Loucy (cell line): ENCODE results near the gene ALG8.

Experiments used
- EZH2phosphoT487 ChIP-seq: fragments of 200-600 bp; IDR thresholded peaks from 2 replicates; pipeline ENCODE4 v1.6.1; 2018; ENCODE audit warnings: antibody characterized with exemption, mild to moderate bottlenecking, moderate library complexity, borderline replicate concordance
- TF ChIP-seq, protein P1 (sequence below): fragments of 200-600 bp; sonication (generic); conservative IDR thresholded peaks from 2 replicates; pipeline ENCODE4 v1.5.1; 2014; ENCODE audit warnings: mild to moderate bottlenecking, antibody characterized with exemption, low read length

DNA sequence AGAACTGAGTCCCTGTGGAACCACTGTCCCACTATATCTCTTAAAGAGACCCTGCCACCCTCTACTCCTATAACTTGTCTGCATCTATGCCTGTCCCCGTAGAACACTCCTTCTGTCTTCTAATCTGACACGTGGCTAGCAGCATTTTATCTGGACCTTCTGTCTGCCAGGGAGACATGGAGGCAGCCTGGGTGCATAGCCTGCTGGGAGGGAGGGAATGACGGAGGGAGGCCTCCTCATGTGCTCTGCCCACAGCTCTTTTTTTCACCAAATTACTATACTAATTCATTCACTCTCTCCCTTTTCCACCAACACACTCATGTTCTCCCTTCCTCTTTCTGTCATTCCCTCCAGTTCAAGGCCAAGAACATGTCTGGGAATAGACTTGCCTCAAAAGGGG, 83.3 kb downstream of the ALG8 start:
- TF ChIP-seq, protein P1, sequence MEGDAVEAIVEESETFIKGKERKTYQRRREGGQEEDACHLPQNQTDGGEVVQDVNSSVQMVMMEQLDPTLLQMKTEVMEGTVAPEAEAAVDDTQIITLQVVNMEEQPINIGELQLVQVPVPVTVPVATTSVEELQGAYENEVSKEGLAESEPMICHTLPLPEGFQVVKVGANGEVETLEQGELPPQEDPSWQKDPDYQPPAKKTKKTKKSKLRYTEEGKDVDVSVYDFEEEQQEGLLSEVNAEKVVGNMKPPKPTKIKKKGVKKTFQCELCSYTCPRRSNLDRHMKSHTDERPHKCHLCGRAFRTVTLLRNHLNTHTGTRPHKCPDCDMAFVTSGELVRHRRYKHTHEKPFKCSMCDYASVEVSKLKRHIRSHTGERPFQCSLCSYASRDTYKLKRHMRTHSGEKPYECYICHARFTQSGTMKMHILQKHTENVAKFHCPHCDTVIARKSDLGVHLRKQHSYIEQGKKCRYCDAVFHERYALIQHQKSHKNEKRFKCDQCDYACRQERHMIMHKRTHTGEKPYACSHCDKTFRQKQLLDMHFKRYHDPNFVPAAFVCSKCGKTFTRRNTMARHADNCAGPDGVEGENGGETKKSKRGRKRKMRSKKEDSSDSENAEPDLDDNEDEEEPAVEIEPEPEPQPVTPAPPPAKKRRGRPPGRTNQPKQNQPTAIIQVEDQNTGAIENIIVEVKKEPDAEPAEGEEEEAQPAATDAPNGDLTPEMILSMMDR: no peak
- TF ChIP-seq EZH2phosphoT487: no peak
